Measurements from ENCODE around the gene SSTR3. TPM values are rescaled to one million over a fixed set of nuclear protein-coding genes. Genes with fewer than 3 reads are reported as not detected.

Gene SSTR3
- total and polyA plus RNA-seq, 3 donors from 2014 or later = 26.8 to 54.4 (median 40.1) TPM

- H3K4me3 ChIP-seq = no peak overlapping the region
- H3K9me3 ChIP-seq = no peaks in the 10 kb centered on the region
- 58% methylated on average over 4 of the region's 4 CpGs for WGBS, 2 donors
- no peaks in the 10 kb centered on the region for H3K27me3 ChIP-seq
- no peak for DNase-seq
- TF ChIP-seq POLR2A (IDR thresholded peaks at IDR 0.05) (no peak), CTCF (IDR thresholded peaks at IDR 0.05) (no peak)
- H3K36me3 ChIP-seq (ENCODE audit: low read depth, missing control alignments) = no peaks in the 10 kb centered on the region
- no peak overlapping the region for H3K27ac ChIP-seq
- H3K4me1 ChIP-seq = no peaks in the 10 kb centered on the region
- intact Hi-C loops (cut with DNase I; ENCODE audit: low total_unique reads) = no loop called here
Measured at GRCh38 chr22:37220543-37220981, 8.3 kb upstream of the SSTR3 start.

GRCh38 chr22:37219533-37219932 lies 7.3 kb upstream of the SSTR3 start:
- H3K27me3 ChIP-seq = no peaks in the 10 kb centered on the region
- no peaks in the 10 kb centered on the region for H3K36me3 ChIP-seq (ENCODE audit: low read depth, missing control alignments)
- intact Hi-C loops (cut with DNase I; ENCODE audit: low total_unique reads) = no loop called here
- no peak overlapping the region for H3K27ac ChIP-seq
- H3K9me3 ChIP-seq = no peaks in the 10 kb centered on the region
- TF ChIP-seq POLR2A (IDR thresholded peaks at IDR 0.05) (no peak), CTCF (IDR thresholded peaks at IDR 0.05) (no peak)
- DNase-seq = no peak
- H3K4me3 ChIP-seq = no peak overlapping the region
- peaks cover 4% of the 10 kb centered on the region for H3K4me1 ChIP-seq
- 79 to 94% methylated on average over 6 of the region's 6 CpGs for WGBS, 2 donors

- Histone ChIP-seq H3K4me1 (peaks cover 5% of the 10 kb centered on the region), H3K9me3 (no peaks in the 10 kb centered on the region), H3K27ac (no peak overlapping the region), H3K36me3 (ENCODE audit: low read depth, missing control alignments) (no peaks in the 10 kb centered on the region), H3K27me3 (no peaks in the 10 kb centered on the region), H3K4me3 (no peak overlapping the region)
- TF ChIP-seq POLR2A (IDR thresholded peaks at IDR 0.05) (no peak), CTCF (IDR thresholded peaks at IDR 0.05) (no peak)
- DNase-seq = no peak
- intact Hi-C loops (cut with DNase I; ENCODE audit: low total_unique reads) = no loop called here
- WGBS, 2 donors = 56 to 65% methylated on average over 6 to 7 of the region's 7 CpGs
Measured at GRCh38 chr22:37218771-37219411, 6.6 kb upstream of the SSTR3 start.

GRCh38 chr22:37218399-37218770 lies 6.1 kb upstream of the SSTR3 start:
- H3K27me3 ChIP-seq = no peaks in the 10 kb centered on the region
- TF ChIP-seq CTCF (IDR thresholded peaks at IDR 0.05) (no peak), POLR2A (IDR thresholded peaks at IDR 0.05) (no peak)
- 71 to 86% methylated on average over 5 to 6 of the region's 6 CpGs for WGBS, 2 donors

GRCh38 chr22:37215890-37216289 lies 3.6 kb upstream of the SSTR3 start:
- 82 to 91% methylated on average over 9 of the region's 9 CpGs for WGBS, 2 donors
- no peaks in the 10 kb centered on the region for H3K27me3 ChIP-seq
- TF ChIP-seq CTCF (IDR thresholded peaks at IDR 0.05) (no peak), POLR2A (IDR thresholded peaks at IDR 0.05) (no peak)
- H3K4me3 ChIP-seq = no peak overlapping the region
- peaks cover 5% of the 10 kb centered on the region for H3K4me1 ChIP-seq
- no peaks in the 10 kb centered on the region for H3K36me3 ChIP-seq (ENCODE audit: low read depth, missing control alignments)
- intact Hi-C loops (cut with DNase I; ENCODE audit: low total_unique reads) = no loop called here
- H3K9me3 ChIP-seq = no peaks in the 10 kb centered on the region
- no peak for DNase-seq
- no peak overlapping the region for H3K27ac ChIP-seq

More at GRCh38 chr22:37218399-37218770, 6.1 kb upstream of the SSTR3 start:
- intact Hi-C loops (cut with DNase I; ENCODE audit: low total_unique reads) = no loop called here
- Histone ChIP-seq H3K4me3 (no peak overlapping the region), H3K4me1 (peaks cover 5% of the 10 kb centered on the region), H3K36me3 (ENCODE audit: low read depth, missing control alignments) (no peaks in the 10 kb centered on the region), H3K27ac (no peak overlapping the region), H3K9me3 (no peaks in the 10 kb centered on the region)
- no peak for DNase-seq

Data from testis (tissue), 3 donors.